ENCODE measurements around the gene CHIT1.
"Not testable (repeated sequence)": the region's sequence is repeated elsewhere in the genome, so short reads cannot be mapped to it uniquely, and the experiment has no call there.

The CHIT1 gene

GRCh38 chr1:203265541-203265940 is 36.1 kb upstream of the CHIT1 start:
- no peak for DNase-seq

- no peak for DNase-seq
Measured at GRCh38 chr1:203264052-203264501, 34.6 kb upstream of the CHIT1 start.

- DNase-seq: no peak
Measured at GRCh38 chr1:203263496-203263895, 34.0 kb upstream of the CHIT1 start.

GRCh38 chr1:203256636-203257035 is 27.2 kb upstream of the CHIT1 start:
- peak; percentile 45 for DNase-seq

GRCh38 chr1:203254782-203255181 is 25.3 kb upstream of the CHIT1 start:
- not testable (repeated sequence) for DNase-seq

- no peak for DNase-seq
Measured at GRCh38 chr1:203252678-203253077, 23.2 kb upstream of the CHIT1 start.

- no peak for DNase-seq
Measured at GRCh38 chr1:203251466-203251865, 22.0 kb upstream of the CHIT1 start.

GRCh38 chr1:203250911-203251310 is 21.4 kb upstream of the CHIT1 start:
- no peak for DNase-seq

GRCh38 chr1:203244776-203245175 is 15.3 kb upstream of the CHIT1 start:
- no peak for DNase-seq

GRCh38 chr1:203241708-203242107 is 12.2 kb upstream of the CHIT1 start:
- not testable (repeated sequence) for DNase-seq

- DNase-seq: no peak
Measured at GRCh38 chr1:203239526-203240305, 10.2 kb upstream of the CHIT1 start.

- no peak for DNase-seq
Measured at GRCh38 chr1:203239081-203239480, 9.6 kb upstream of the CHIT1 start.

- no peak for DNase-seq
Measured at GRCh38 chr1:203238535-203238934, 9.1 kb upstream of the CHIT1 start.

- DNase-seq: not testable (repeated sequence)
Measured at GRCh38 chr1:203234901-203235300, 5.4 kb upstream of the CHIT1 start.

- no peak for DNase-seq
Measured at GRCh38 chr1:203228670-203229069, 803 bp downstream of the CHIT1 start.

- DNase-seq: no peak
Measured at GRCh38 chr1:203227371-203228083, 1.9 kb downstream of the CHIT1 start.

GRCh38 chr1:203225071-203225470 is 4.4 kb downstream of the CHIT1 start:
- no peak for DNase-seq

GRCh38 chr1:203223012-203223775 is 6.3 kb downstream of the CHIT1 start:
- DNase-seq: no peak

GRCh38 chr1:203219934-203220333 is 9.5 kb downstream of the CHIT1 start:
- no peak for DNase-seq

GRCh38 chr1:203219171-203219570 is 10.3 kb downstream of the CHIT1 start:
- no peak for DNase-seq

GRCh38 chr1:203217668-203218067 is 11.8 kb downstream of the CHIT1 start:
- no peak for DNase-seq

GRCh38 chr1:203217139-203217655 is 12.3 kb downstream of the CHIT1 start:
- no peak for DNase-seq

Data from stimulated activated CD4-positive, alpha-beta T cell treated with anti-CD3 and anti-CD28 coated beads, Interleukin-15, amount 100 ng/mL, for 24 hours (primary cell).